ENCODE measurements around the gene WNT5B. TPM values are rescaled to one million over a fixed set of nuclear protein-coding genes. Genes with fewer than 3 reads are reported as not detected.
A peak's percentile ranks its signal among the peaks of the same experiment; 100 is the strongest.

The WNT5B gene
- total and polyA plus RNA-seq, 4 experiments from 2014 or later: 0.17 to 0.61 TPM; not detected in 2

GRCh38 chr12:1584326-1584725, 44.7 kb upstream of the WNT5B start:
- H3K4me3 Mint-ChIP-seq: no peak overlapping the region
- peaks cover 18 to 29% (median 24%) of the 10 kb centered on the region in 4 donors for H3K4me1 Mint-ChIP-seq
- DNase-seq: no peak
- no peaks in the 10 kb centered on the region for H3K27me3 ChIP-seq (ENCODE audit: insufficient read depth, low read length)
- peak overlapping the region in 1 of 7 donors; percentile 42 for H3K27ac Mint-ChIP-seq
- no peak overlapping the region for H3K27ac ChIP-seq (ENCODE audit: low read depth, low read length)
- intact Hi-C loops (cut with micrococcal nuclease): loop anchor here (5.0 kb wide), 1 partner anchor 767 kb away; no protein-coding TSS in a partner anchor
- no peaks in the 10 kb centered on the region for H3K9me3 Mint-ChIP-seq
- H3K27me3 Mint-ChIP-seq: no peaks in the 10 kb centered on the region
- no peaks in the 10 kb centered on the region for H3K9me3 ChIP-seq (ENCODE audit: control insufficient read depth in 1 of 2, low read length in 2 of 2)
- H3K36me3 Mint-ChIP-seq: peaks cover 12 to 27% of the 10 kb centered on the region in 2 donors
- CTCF ChIA-PET (ENCODE audit: partially characterized antibody): interaction anchor here (1.0 to 10.8 kb wide), 16 partner anchors 9 to 1037 kb away, joined by 3 to 302 read pairs (median 5); partner anchors contain the start of gene FBXL14
- peaks cover 28% of the 10 kb centered on the region for H3K4me1 ChIP-seq (ENCODE audit: insufficient read depth, low read length)
- no peak overlapping the region for H3K4me3 ChIP-seq (ENCODE audit: low read length in 2 of 2)
- POLR2A ChIA-PET (ENCODE audit: partially characterized antibody): interaction anchor here (1.2 to 2.5 kb wide), 5 partner anchors 9 to 635 kb away, joined by 4 to 32 read pairs (median 10); partner anchors contain the start of genes FBXL14 and RAD52
- H3K36me3 ChIP-seq (ENCODE audit: insufficient read depth, low read length): no peaks in the 10 kb centered on the region

- no peak for DNase-seq
- peak overlapping the region in 5 of 8 donors; percentile 2 to 62 (median 26) for H3K4me3 Mint-ChIP-seq
- no peaks in the 10 kb centered on the region for H3K36me3 ChIP-seq (ENCODE audit: insufficient read depth, low read length)
- H3K36me3 Mint-ChIP-seq: peaks cover 11 to 42% of the 10 kb centered on the region in 2 donors
- H3K27me3 ChIP-seq (ENCODE audit: insufficient read depth, low read length): no peaks in the 10 kb centered on the region
- no peaks in the 10 kb centered on the region for H3K27me3 Mint-ChIP-seq
- POLR2A ChIA-PET (ENCODE audit: partially characterized antibody): interaction anchor here (0.9 to 8.3 kb wide), 3 partner anchors 14 to 470 kb away, joined by 4 to 142 read pairs (median 14); no protein-coding TSS in a partner anchor
- H3K4me1 Mint-ChIP-seq: peaks cover 40 to 66% (median 53%) of the 10 kb centered on the region in 4 donors
- no peaks in the 10 kb centered on the region for H3K9me3 ChIP-seq (ENCODE audit: control insufficient read depth in 1 of 2, low read length in 2 of 2)
- H3K4me3 ChIP-seq (ENCODE audit: low read length in 2 of 2): no peak overlapping the region
- H3K27ac ChIP-seq (ENCODE audit: low read depth, low read length): no peak overlapping the region
- peak overlapping the region in 6 of 7 donors; percentile 23 to 86 (median 66) for H3K27ac Mint-ChIP-seq
- CTCF ChIA-PET (ENCODE audit: partially characterized antibody): interaction anchor here (1.3 to 6.4 kb wide), 6 partner anchors 10 to 472 kb away, joined by 3 to 53 read pairs (median 16); no protein-coding TSS in a partner anchor
- intact Hi-C loops (cut with micrococcal nuclease): no loop called here
- H3K9me3 Mint-ChIP-seq: no peaks in the 10 kb centered on the region
- peaks cover 57% of the 10 kb centered on the region for H3K4me1 ChIP-seq (ENCODE audit: insufficient read depth, low read length)
These were observed 41.0 kb upstream of the WNT5B start for GRCh38 chr12:1587927-1588574.

GRCh38 chr12:1588575-1588947, 40.5 kb upstream of the WNT5B start:
- intact Hi-C loops (cut with micrococcal nuclease): no loop called here
- Mint-ChIP-seq H3K27ac (peak overlapping the region; percentile 10 to 81 (median 59)), H3K36me3 (peaks cover 10 to 42% of the 10 kb centered on the region in 2 donors), H3K27me3 (no peaks in the 10 kb centered on the region), H3K4me1 (peaks cover 37 to 64% (median 49%) of the 10 kb centered on the region in 4 donors), H3K4me3 (peak overlapping the region in 3 of 8 donors; percentile 26 to 62 (median 53)), H3K9me3 (no peaks in the 10 kb centered on the region)
- Histone ChIP-seq H3K36me3 (ENCODE audit: insufficient read depth, low read length) (no peaks in the 10 kb centered on the region), H3K9me3 (ENCODE audit: control insufficient read depth in 1 of 2, low read length in 2 of 2) (no peaks in the 10 kb centered on the region), H3K27me3 (ENCODE audit: insufficient read depth, low read length) (no peaks in the 10 kb centered on the region), H3K4me1 (ENCODE audit: insufficient read depth, low read length) (peaks cover 53% of the 10 kb centered on the region), H3K27ac (ENCODE audit: low read depth, low read length) (no peak overlapping the region), H3K4me3 (ENCODE audit: low read length in 2 of 2) (no peak overlapping the region)
- ChIA-PET POLR2A (ENCODE audit: partially characterized antibody) (interaction anchor here (3.5 to 8.3 kb wide), 2 partner anchors 14 to 471 kb away, joined by 14 to 142 read pairs; no protein-coding TSS in a partner anchor), CTCF (ENCODE audit: partially characterized antibody) (interaction anchor here (1.3 to 6.4 kb wide), 6 partner anchors 10 to 473 kb away, joined by 3 to 53 read pairs (median 16); no protein-coding TSS in a partner anchor)
- no peak for DNase-seq

GRCh38 chr12:1590221-1590979, 38.6 kb upstream of the WNT5B start:
- no peaks in the 10 kb centered on the region for H3K9me3 Mint-ChIP-seq

GRCh38 chr12:1591034-1591433, 38.0 kb upstream of the WNT5B start:
- intact Hi-C loops (cut with micrococcal nuclease): loop anchor here (1.0 to 10.0 kb wide), 8 partner anchors 14 to 1136 kb away; partner anchors contain the start of genes B4GALNT3, ERC1 and RAD52
- H3K4me3 ChIP-seq (ENCODE audit: low read length in 2 of 2): peak overlapping the region; percentile 8 to 32
- peaks cover 9 to 40% of the 10 kb centered on the region in 2 donors for H3K36me3 Mint-ChIP-seq
- peak overlapping the region; percentile 77 to 96 (median 88) for H3K4me3 Mint-ChIP-seq
- H3K9me3 Mint-ChIP-seq: no peaks in the 10 kb centered on the region
- H3K27ac ChIP-seq (ENCODE audit: low read depth, low read length): no peak overlapping the region
- H3K36me3 ChIP-seq (ENCODE audit: insufficient read depth, low read length): no peaks in the 10 kb centered on the region
- no peaks in the 10 kb centered on the region for H3K9me3 ChIP-seq (ENCODE audit: control insufficient read depth in 1 of 2, low read length in 2 of 2)
- H3K4me1 Mint-ChIP-seq: peaks cover 46 to 76% (median 59%) of the 10 kb centered on the region in 4 donors
- CTCF ChIA-PET (ENCODE audit: partially characterized antibody): interaction anchor here (0.7 to 6.4 kb wide), 6 partner anchors 8 to 473 kb away, joined by 3 to 53 read pairs (median 30); no protein-coding TSS in a partner anchor
- peak overlapping the region; percentile 16 to 97 (median 88) for H3K27ac Mint-ChIP-seq
- H3K27me3 ChIP-seq (ENCODE audit: insufficient read depth, low read length): no peaks in the 10 kb centered on the region
- peak; percentile 46 to 78 (median 56) for DNase-seq
- H3K4me1 ChIP-seq (ENCODE audit: insufficient read depth, low read length): peaks cover 63% of the 10 kb centered on the region
- H3K27me3 Mint-ChIP-seq: no peaks in the 10 kb centered on the region
- POLR2A ChIA-PET (ENCODE audit: partially characterized antibody): interaction anchor here (1.0 to 8.3 kb wide), 2 partner anchors 11 to 468 kb away, joined by 3 to 142 read pairs; no protein-coding TSS in a partner anchor

More at GRCh38 chr12:1590221-1590979, 38.6 kb upstream of the WNT5B start:
- peak overlapping the region; percentile 16 to 97 (median 88) for H3K27ac Mint-ChIP-seq
- peak overlapping the region; percentile 8 to 32 for H3K4me3 ChIP-seq (ENCODE audit: low read length in 2 of 2)
- H3K36me3 ChIP-seq (ENCODE audit: insufficient read depth, low read length): no peaks in the 10 kb centered on the region
- H3K4me1 Mint-ChIP-seq: peaks cover 42 to 71% (median 54%) of the 10 kb centered on the region in 4 donors
- ChIA-PET CTCF (ENCODE audit: partially characterized antibody) (interaction anchor here (1.4 to 6.4 kb wide), 4 partner anchors 12 to 472 kb away, joined by 3 to 53 read pairs (median 30); no protein-coding TSS in a partner anchor), POLR2A (ENCODE audit: partially characterized antibody) (interaction anchor here (1.3 to 8.3 kb wide), 3 partner anchors 12 to 473 kb away, joined by 3 to 142 read pairs (median 14); no protein-coding TSS in a partner anchor)
- no peaks in the 10 kb centered on the region for H3K27me3 ChIP-seq (ENCODE audit: insufficient read depth, low read length)
- DNase-seq: no peak
- peaks cover 9 to 43% of the 10 kb centered on the region in 2 donors for H3K36me3 Mint-ChIP-seq
- no peaks in the 10 kb centered on the region for H3K9me3 ChIP-seq (ENCODE audit: control insufficient read depth in 1 of 2, low read length in 2 of 2)
- H3K27me3 Mint-ChIP-seq: no peaks in the 10 kb centered on the region
- H3K27ac ChIP-seq (ENCODE audit: low read depth, low read length): no peak overlapping the region
- peak overlapping the region; percentile 77 to 94 (median 87) for H3K4me3 Mint-ChIP-seq
- intact Hi-C loops (cut with micrococcal nuclease): loop anchor here (5.0 to 10.0 kb wide), 7 partner anchors 58 to 1136 kb away; partner anchors contain the start of genes B4GALNT3, ERC1 and RAD52
- peaks cover 57% of the 10 kb centered on the region for H3K4me1 ChIP-seq (ENCODE audit: insufficient read depth, low read length)

- H3K27ac ChIP-seq (ENCODE audit: low read depth, low read length): peak overlapping the region; percentile 17
- peak overlapping the region; percentile 90 to 97 (median 92) for H3K27ac Mint-ChIP-seq
- no peak for DNase-seq
- peaks cover 47 to 79% (median 60%) of the 10 kb centered on the region in 4 donors for H3K4me1 Mint-ChIP-seq
- peaks cover 9 to 39% of the 10 kb centered on the region in 2 donors for H3K36me3 Mint-ChIP-seq
- H3K9me3 Mint-ChIP-seq: no peaks in the 10 kb centered on the region
- ChIA-PET CTCF (ENCODE audit: partially characterized antibody) (interaction anchor here (0.7 to 3.5 kb wide), 5 partner anchors 9 to 474 kb away, joined by 3 to 41 read pairs (median 23); no protein-coding TSS in a partner anchor), POLR2A (ENCODE audit: partially characterized antibody) (interaction anchor here (1.0 to 8.3 kb wide), 4 partner anchors 11 to 1028 kb away, joined by 3 to 142 read pairs (median 9); no protein-coding TSS in a partner anchor)
- no peaks in the 10 kb centered on the region for H3K36me3 ChIP-seq (ENCODE audit: insufficient read depth, low read length)
- intact Hi-C loops (cut with micrococcal nuclease): loop anchor here (1.0 to 10.0 kb wide), 8 partner anchors 14 to 1137 kb away; partner anchors contain the start of genes B4GALNT3, ERC1 and RAD52
- peak overlapping the region; percentile 92 to 96 (median 94) for H3K4me3 Mint-ChIP-seq
- H3K4me3 ChIP-seq (ENCODE audit: low read length in 2 of 2): peak overlapping the region; percentile 46 to 68
- H3K9me3 ChIP-seq (ENCODE audit: control insufficient read depth in 1 of 2, low read length in 2 of 2): no peaks in the 10 kb centered on the region
- no peaks in the 10 kb centered on the region for H3K27me3 Mint-ChIP-seq
- peaks cover 64% of the 10 kb centered on the region for H3K4me1 ChIP-seq (ENCODE audit: insufficient read depth, low read length)
- H3K27me3 ChIP-seq (ENCODE audit: insufficient read depth, low read length): no peaks in the 10 kb centered on the region
These were observed 37.5 kb upstream of the WNT5B start for GRCh38 chr12:1591543-1591942.
